GM12891 (cell line): ENCODE results near the gene CHAC1.

Source experiments
- POLR2A ChIP-seq: IDR thresholded peaks from 2 replicates; pipeline ENCODE4 v1.6.1; 2011; ENCODE audit warnings: low read depth, low read length, control low read depth
- POLR2AphosphoS5 ChIP-seq: IDR thresholded peaks from 2 replicates; pipeline ENCODE4 v1.6.1; 2011; ENCODE audit warnings: low read depth, low read length, control low read depth

GRCh38 chr15:40922608-40923005, 30.7 kb upstream of the CHAC1 start:
- TF ChIP-seq POLR2AphosphoS5, result no peak
- no peak for TF ChIP-seq POLR2A
